ENCODE results near the gene PCDHGC4. TPM values are rescaled to one million over a fixed set of nuclear protein-coding genes. Genes with fewer than 3 reads are reported as not detected.

Gene PCDHGC4
- 1.2 and 1.5 TPM in 2 replicates for total RNA-seq

DNA sequence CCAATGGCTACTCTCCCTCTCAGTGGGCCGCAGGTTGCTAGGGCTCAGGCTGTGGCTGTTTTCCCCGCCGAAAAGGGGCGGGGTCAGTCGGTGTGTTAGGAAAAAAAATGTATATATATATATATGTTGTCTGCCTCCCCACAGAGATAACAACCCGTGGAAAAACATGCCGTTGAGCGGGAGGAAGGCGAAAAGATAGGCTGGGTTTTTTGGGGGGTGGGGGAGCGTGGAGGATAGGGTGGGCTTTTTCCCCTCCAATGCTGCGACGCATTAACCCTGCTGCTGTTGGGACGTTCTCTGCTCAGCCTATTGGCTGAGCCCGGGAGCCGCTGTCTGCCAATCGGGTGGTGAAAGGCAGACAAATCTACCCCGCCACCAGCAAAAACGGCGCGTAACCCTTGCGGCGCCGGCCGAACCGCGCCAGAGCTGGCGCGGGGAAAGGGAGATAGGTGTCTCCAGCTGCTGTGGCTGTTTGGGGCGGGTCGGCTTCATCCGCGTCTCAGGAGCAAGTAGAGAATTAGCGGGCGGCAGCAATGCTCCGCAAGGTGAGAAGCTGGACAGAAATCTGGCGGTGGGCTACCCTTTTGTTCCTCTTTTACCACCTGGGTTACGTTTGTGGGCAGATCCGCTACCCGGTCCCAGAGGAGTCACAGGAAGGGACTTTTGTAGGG lies at the start of gene PCDHGC4:
Gene PCDHGC4, plus strand, starts transcription at position 390 of the 671 bp plus-strand sequence. Its CDS starts 144 bp downstream, at position 534.
- DNase-seq: peak; percentile 56

- DNase-seq: no peak
Measured at GRCh38 chr5:141437221-141437620, 47.6 kb upstream of the PCDHGC4 start.

- DNase-seq: no peak
Measured at GRCh38 chr5:141439411-141440141, 45.3 kb upstream of the PCDHGC4 start.

- no peak for DNase-seq
Measured at GRCh38 chr5:141440341-141440740, 44.5 kb upstream of the PCDHGC4 start.

DNA sequence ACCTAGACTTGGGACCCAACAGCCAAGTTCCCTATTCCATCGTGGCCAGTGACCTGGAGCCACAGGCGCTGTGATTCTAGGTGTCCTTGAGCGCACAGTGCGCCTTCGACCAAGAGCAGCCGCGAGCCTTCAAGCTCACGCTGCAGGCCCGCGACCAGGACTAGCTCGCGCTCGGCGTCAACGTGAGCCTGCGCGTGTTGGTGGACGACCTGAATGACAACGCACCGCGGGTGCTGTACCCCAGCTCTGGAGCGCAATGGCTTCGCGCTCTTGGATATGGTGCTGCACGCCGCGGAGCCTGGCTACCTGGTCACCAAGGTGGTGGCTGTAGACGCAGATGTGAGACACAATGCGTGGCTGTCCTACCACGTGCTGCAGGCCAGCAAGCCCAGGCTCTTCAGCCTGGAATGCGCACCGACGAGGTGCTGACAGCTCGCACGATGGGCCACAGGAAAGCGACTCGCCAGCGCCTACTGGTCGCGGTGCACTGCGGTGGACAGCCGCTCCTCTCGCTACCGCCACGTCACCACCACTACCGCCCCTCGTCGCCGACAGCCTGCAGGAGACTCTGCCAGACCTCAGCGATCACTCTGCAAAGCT lies 43.2 kb upstream of the PCDHGC4 start:
- no peak for DNase-seq

DNA sequence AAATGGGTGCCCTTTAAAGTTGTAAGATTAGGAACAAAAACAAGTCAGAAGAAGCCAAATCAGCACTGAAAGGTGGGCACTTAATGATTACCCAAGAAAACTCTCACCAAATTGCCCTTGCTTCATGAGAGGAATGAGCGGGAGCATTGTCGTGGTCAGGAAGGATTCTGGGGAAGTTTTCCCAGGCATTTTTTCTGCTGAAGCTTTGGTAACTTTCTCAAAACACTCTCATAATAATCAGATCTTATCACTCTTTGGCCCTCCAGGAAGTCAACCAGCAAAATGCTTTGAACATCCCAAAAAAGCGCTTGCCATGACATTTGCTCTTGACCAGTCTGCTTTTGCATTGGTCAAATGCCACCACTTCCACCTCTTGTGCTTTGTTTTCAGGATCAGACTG lies 19.5 kb upstream of the PCDHGC4 start:
- DNase-seq: no peak

DNA sequence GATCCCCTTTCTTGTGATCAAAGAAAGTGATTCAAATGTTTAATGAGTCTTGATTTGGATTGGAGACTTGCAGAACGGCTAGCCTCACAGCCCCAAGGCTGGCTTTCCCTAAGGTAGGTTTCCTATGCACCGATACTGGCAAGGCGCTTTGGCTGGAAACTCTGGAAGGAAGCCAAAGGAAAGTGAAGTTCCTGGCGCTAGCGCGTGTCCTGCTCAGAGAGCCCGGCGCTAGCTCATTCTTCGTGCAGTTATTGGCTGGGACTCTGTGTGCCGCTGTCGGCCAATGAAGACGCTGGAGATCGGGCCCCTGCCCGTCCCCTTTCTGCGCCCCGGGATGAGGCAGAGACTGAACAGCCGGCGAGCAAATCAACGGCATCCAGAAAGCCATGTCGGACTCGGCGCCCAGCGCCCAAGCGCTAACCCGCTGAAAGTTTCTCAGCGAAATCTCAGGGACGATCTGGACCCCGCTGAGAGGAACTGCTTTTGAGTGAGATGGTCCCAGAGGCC lies 9.2 kb upstream of the PCDHGC4 start, which contains the start of gene PCDHGC3:
Gene PCDHGC3, plus strand, starts transcription at position 342 of the 507 bp plus-strand sequence. Its CDS starts 151 bp downstream, at position 493.
- peak; percentile 96 for DNase-seq

GRCh38 chr5:141476132-141476911 lies 8.5 kb upstream of the PCDHGC4 start:
- DNase-seq: peak; percentile 73

DNA sequence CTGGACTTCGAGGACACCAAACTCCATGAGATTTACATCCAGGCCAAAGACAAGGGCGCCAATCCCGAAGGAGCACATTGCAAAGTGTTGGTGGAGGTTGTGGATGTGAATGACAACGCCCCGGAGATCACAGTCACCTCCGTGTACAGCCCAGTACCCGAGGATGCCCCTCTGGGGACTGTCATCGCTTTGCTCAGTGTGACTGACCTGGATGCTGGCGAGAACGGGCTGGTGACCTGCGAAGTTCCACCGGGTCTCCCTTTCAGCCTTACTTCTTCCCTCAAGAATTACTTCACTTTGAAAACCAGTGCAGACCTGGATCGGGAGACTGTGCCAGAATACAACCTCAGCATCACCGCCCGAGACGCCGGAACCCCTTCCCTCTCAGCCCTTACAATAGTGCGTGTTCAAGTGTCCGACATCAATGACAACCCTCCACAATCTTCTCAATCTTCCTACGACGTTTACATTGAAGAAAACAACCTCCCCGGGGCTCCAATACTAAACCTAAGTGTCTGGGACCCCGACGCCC lies 7.7 kb upstream of the PCDHGC4 start:
- no peak for DNase-seq

GRCh38 chr5:141477815-141478214 lies 7.0 kb upstream of the PCDHGC4 start:
- no peak for DNase-seq

GRCh38 chr5:141478321-141478945 lies 6.4 kb upstream of the PCDHGC4 start:
- no peak for DNase-seq

GRCh38 chr5:141479776-141480175 lies 5.1 kb upstream of the PCDHGC4 start:
- no peak for DNase-seq

DNA sequence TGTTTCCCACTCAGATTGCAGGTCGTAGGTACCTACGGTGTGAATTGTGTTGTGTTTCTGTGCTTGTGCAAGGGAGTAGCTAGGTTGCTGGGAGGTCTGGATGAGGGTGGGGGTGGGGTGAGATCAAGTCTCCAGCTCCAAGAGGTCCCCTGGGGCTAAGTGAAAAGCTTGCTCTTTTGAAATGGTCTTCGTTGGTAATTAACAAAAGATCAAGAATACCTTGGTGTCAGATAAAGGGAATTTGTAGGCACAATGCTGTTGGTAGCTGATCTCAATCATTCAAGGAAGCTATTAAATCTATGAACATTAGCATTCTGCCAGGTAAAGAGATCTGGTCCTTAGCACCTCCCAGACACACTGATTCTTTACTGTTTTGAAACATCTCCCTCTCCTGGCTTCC lies 928 bp upstream of the PCDHGC4 start:
- DNase-seq: no peak

GRCh38 chr5:141484310-141484640 lies 555 bp upstream of the PCDHGC4 start:
- DNase-seq: no peak

- no peak for DNase-seq
Measured at GRCh38 chr5:141485321-141486055, 658 bp downstream of the PCDHGC4 start.

- DNase-seq: no peak
Measured at GRCh38 chr5:141486091-141486490, 1.3 kb downstream of the PCDHGC4 start.

DNA sequence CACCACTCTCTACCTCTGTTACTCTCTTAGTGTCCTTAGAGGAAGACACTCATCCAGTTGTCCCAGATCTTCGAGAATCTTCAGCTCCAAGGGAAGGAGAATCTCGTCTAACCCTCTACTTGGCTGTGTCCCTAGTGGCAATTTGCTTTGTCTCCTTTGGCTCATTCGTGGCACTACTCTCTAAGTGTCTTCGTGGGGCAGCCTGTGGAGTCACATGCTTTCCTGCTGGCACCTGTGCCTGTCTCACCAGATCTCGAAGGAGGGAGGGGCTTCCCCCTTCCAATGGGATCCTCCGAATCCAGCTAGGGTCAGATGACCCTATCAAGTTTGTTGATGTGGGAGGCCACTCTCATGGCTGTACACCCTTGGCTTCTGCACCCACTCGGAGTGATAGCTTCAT lies 2.3 kb downstream of the PCDHGC4 start:
- DNase-seq: no peak

- no peak for DNase-seq
Measured at GRCh38 chr5:141488591-141489561, 4.0 kb downstream of the PCDHGC4 start, which contains the start of gene PCDHGC5. Gene PCDHGC5 (plus strand): TSS chr5:141489081. CDS start chr5:141489241, 160 bp downstream.

- DNase-seq: no peak
Measured at GRCh38 chr5:141489841-141490240, 5.0 kb downstream of the PCDHGC4 start.

DNA sequence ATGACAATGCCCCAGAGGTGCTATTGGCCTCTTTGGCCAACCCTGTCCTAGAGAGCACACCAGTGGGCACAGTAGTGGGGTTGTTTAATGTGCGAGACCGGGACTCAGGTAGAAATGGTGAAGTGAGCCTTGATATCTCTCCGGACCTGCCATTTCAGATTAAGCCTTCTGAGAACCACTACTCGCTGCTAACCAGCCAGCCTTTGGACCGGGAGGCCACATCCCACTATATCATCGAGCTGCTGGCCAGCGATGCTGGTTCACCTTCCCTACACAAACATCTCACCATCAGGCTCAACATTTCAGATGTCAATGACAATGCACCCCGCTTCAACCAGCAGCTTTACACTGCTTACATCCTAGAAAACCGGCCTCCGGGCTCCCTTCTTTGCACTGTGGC lies 5.4 kb downstream of the PCDHGC4 start:
- DNase-seq: no peak

All from dermis blood vessel endothelial cell (primary cell).